Brain microvascular endothelial cell (primary cell): ENCODE results near the gene PDLIM7.

Experiments
- DNase-seq: peaks from one replicate; pipeline ENCODE4 v3.0.0-alpha.2; 2020
- H3K27ac ChIP-seq: fragments of 250-450 bp; sonication (Bioruptor Pico); 2 replicates; pipeline ENCODE4 v1.5.1; 2020; ENCODE audit warnings: mild to moderate bottlenecking, moderate library complexity
- H3K27me3 ChIP-seq: fragments of 250-450 bp; sonication (Bioruptor Pico); replicated peaks from 2 replicates; pipeline ENCODE4 v1.5.1; 2020; ENCODE audit warnings: mild to moderate bottlenecking
- H3K36me3 ChIP-seq: fragments of 250-450 bp; sonication (Bioruptor Pico); replicated peaks from 2 replicates; pipeline ENCODE4 v1.5.1; 2020; ENCODE audit warnings: mild to moderate bottlenecking
- H3K4me3 ChIP-seq: 2 replicates; pipeline ENCODE4 v1.5.1; 2011; ENCODE audit warnings: low read depth, mild to moderate bottlenecking, control low read depth, low read length, moderate library complexity
- in situ Hi-C: cut with HindIII; loops from 2 replicates; pipeline ENCODE4 v1.10.0; 2017; ENCODE audit warnings: low sequenced_read_pairs, low pct_ligation_motif_present
- TF ChIP-seq, protein P1 (sequence below): IDR thresholded peaks from 2 replicates; pipeline ENCODE4 v1.5.1; 2011; ENCODE audit warnings: low read depth, mild to moderate bottlenecking, moderate library complexity, low read length, control low read depth, inconsistent platforms; ENCODE audit errors: missing control alignments

PDLIM7 gene

DNA sequence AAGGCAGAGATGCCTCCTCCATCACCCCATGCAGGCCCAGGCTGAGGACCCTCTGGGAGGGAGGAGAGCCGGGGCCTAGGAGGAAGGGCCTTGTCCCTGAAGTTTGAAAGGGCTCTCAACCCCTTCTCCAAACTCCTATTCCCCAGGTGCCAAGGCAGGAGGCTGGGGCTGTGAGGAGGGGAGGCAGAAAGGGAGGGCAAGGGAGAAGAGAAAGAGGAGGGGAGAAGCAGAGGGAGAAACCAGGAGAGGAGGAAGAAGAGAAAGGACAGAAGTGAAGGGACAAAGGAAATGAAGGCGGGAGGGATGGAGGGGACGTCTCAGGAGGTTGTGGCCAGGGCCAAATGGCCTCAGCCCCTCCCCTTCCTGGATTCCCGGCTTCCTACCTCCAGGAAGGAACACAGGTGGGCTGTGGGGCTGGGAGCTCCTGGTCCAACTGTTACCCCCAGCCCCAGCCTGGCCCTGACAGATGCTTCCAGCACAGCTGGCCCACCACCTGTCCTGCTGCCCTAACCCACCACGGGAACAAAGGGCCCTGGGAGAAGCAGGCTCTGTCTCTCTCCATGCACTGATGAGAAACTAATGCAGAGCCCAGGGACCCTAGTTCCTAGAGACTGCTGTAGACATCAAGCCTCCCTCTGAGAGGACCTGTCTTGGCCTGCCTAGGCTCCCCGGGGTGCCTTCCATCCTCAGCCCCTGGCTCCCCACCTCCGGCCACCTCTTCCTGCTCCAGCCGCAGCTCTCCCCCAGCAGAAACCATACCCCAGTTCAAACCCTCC lies 27.5 kb downstream of the PDLIM7 start:
- H3K4me3 ChIP-seq = no peak overlapping the region
- in situ Hi-C loops = no loop called here
- peaks cover 54% of the 10 kb centered on the region for H3K36me3 ChIP-seq
- TF ChIP-seq, protein P1, sequence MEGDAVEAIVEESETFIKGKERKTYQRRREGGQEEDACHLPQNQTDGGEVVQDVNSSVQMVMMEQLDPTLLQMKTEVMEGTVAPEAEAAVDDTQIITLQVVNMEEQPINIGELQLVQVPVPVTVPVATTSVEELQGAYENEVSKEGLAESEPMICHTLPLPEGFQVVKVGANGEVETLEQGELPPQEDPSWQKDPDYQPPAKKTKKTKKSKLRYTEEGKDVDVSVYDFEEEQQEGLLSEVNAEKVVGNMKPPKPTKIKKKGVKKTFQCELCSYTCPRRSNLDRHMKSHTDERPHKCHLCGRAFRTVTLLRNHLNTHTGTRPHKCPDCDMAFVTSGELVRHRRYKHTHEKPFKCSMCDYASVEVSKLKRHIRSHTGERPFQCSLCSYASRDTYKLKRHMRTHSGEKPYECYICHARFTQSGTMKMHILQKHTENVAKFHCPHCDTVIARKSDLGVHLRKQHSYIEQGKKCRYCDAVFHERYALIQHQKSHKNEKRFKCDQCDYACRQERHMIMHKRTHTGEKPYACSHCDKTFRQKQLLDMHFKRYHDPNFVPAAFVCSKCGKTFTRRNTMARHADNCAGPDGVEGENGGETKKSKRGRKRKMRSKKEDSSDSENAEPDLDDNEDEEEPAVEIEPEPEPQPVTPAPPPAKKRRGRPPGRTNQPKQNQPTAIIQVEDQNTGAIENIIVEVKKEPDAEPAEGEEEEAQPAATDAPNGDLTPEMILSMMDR = no peak
- DNase-seq = no peak
- peak overlapping the region; percentile 73 for H3K27ac ChIP-seq
- no peaks in the 10 kb centered on the region for H3K27me3 ChIP-seq

DNA sequence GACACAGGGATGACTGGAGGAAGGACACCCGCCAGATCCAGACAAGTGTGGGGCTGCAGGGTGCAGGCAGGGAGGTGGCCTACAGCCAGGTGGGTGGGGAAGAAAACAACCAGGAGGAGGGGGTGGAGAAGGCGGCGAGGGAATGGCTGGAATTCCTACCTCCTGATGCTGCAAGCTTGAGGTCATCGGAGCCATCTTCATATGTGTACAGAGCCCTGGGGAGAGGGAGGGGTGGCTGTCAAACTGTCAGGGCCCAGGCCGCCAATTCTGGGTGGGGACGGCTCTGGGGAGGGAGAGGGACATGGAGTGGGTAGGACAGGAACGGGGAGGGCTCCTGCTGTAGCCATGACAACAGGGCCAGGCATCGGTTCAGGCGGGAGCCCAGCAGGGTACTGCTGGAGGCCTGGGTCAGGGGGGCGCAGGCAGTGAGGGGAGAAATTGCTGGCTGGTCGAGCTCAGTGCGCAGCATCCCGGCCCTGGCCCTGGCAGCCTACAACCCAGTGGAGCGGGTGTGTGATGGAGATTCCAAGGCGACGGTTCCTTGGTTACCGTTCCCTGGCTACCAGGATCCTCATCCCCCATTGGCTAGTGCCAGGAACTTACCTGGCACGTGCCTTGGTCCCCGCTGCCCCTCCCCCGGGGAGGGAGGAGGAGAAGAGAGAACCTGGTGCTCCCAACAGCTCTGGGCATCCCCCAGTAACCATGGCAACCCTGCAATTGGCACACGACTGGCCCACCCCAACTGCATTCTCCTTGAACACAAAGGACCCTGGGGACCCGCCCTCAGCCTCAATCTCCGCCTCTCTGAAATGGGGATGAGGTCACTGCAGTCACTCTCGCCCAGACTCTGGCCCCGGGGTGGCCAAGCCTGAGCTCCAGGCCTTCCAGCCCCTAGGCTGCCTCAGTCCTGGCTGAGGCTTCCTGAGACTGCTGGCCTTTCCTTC lies 28.4 kb downstream of the PDLIM7 start:
- TF ChIP-seq, protein P1 = no peak
- in situ Hi-C loops = no loop called here
- no peak overlapping the region for H3K27ac ChIP-seq
- DNase-seq = peak; percentile 56
- H3K36me3 ChIP-seq = peaks cover 61% of the 10 kb centered on the region
- H3K27me3 ChIP-seq = no peaks in the 10 kb centered on the region
- H3K4me3 ChIP-seq = no peak overlapping the region

DNA sequence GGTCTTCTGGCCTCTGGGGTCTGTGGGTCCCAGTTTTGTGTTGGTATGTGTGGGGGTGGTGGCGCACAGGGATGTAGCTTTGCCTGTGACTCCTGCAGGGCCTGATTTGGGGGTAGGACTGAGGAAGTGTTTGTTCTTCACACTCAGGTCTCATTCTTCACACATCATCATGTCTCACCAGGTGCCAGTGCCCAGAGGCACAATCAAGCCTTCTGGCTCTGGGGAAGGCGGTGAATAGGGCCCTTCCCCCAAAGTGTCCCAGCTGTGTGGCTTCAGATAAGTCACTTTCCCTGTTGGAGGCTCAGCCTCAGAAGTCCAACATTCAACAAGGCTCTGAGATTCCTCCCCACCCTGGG lies 29.1 kb downstream of the PDLIM7 start:
- no peak for DNase-seq
- Histone ChIP-seq H3K4me3 (no peak overlapping the region), H3K36me3 (peaks cover 68% of the 10 kb centered on the region), H3K27me3 (no peaks in the 10 kb centered on the region), H3K27ac (no peak overlapping the region)
- TF ChIP-seq, protein P1 = no peak
- in situ Hi-C loops = no loop called here

DNA sequence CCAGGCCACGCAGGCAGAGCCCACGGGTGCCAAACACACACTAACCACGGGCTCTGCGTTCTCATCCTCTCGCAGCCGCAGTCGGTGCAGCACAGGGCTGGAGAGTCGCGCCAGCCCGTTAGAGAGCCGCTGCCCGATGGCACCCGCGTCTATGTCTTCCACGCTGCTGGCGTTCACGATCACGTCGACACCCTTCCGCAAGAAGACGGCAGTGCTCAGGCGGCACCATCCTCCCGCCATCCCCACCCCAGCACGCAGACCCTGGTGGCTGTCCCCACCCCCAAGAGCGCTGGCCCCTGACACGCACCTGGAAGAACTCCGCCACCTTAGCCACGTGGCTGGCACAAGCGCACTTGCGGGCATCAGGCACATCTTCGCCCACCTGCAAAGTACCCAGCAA lies 30.0 kb downstream of the PDLIM7 start:
- TF ChIP-seq, protein P1 = no peak
- Histone ChIP-seq H3K36me3 (peaks cover 76% of the 10 kb centered on the region), H3K4me3 (no peak overlapping the region), H3K27me3 (no peaks in the 10 kb centered on the region), H3K27ac (no peak overlapping the region)
- no peak for DNase-seq
- in situ Hi-C loops = no loop called here

DNA sequence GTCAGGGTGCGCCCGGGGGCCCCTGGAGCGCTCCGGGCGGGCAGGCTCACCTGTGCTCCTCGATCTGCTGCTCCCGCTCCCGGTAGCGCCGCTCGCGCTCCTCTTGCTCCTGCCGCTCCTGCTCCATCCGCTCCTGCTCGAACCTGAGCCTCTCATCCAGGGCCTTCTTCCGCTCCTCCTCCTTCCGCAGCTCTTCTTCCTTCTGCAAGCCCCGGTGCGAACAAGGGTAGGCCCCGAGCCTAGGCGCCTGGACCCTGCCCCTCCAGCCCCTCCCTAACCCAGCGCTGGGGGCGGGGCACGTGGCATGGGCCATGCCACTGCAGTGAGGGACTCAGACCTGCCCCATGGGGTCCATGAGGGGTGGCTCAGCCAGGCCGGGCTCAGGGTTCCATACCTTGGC lies 30.5 kb downstream of the PDLIM7 start:
- no peak for DNase-seq
- Histone ChIP-seq H3K36me3 (peaks cover 80% of the 10 kb centered on the region), H3K27me3 (no peaks in the 10 kb centered on the region), H3K4me3 (no peak overlapping the region), H3K27ac (no peak overlapping the region)
- in situ Hi-C loops = no loop called here
- TF ChIP-seq, protein P1 = no peak
